GM18502 (cell line): ENCODE measurements around the gene TSPAN2.
A peak's percentile ranks its signal among the peaks of the same experiment; 100 is the strongest.
"Not testable (repeated sequence)": the region's sequence is repeated elsewhere in the genome, so short reads cannot be mapped to it uniquely, and the experiment has no call there.

ENCODE experiments used
- ATAC-seq: cut with Tn5 transposase; IDR thresholded peaks from one replicate; pipeline ENCODE4 v1.9.1; 2021; ENCODE audit warnings: mild to moderate bottlenecking; ENCODE audit not compliant: unreplicated experiment, poor library complexity

TSPAN2 gene

GRCh38 chr1:115052454-115053083 lies 36.7 kb downstream of the TSPAN2 start:
- peak; percentile 95 for ATAC-seq

DNA sequence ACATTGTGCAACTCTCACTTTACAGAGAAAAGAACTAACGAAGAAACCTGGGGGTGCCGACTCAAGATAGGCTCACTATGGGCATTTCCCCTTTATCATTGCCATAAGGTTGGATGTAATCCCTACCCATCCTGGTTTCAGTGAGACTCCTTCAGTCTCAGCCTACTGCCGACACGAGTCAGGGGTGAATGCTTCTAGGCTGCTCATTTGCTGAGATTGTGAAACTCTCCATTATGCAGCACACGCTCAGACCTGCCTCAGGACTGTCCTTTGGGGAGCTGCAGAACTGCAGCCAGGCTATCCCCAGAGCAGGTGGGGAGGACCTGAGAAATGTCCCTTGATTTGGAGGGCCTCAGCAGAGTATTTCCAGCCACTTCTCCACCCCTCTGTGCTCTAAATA lies 37.5 kb downstream of the TSPAN2 start:
- no peak for ATAC-seq

- ATAC-seq: no peak
These were observed 42.6 kb downstream of the TSPAN2 start for GRCh38 chr1:115046751-115047150.

DNA sequence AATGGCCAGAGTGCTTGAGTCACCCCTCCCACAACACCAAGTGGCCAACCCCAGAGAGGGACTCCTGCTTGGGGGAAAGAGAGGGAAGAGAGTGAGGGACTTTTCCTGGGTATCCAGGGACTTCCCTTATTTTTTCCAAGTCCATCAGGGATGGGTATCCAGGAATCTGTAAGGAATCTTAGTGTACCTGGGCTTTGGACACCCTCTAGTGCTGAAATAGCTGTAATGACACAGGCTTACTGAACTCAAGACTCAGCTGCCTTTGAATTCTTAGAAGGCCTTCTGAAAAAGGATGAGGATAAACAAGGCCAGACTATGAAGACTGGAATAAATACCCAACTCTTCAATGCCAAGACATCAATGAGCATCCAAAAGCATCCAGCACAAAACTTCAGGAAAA lies 47.6 kb downstream of the TSPAN2 start:
- ATAC-seq: no peak

GRCh38 chr1:115040501-115040900 lies 48.8 kb downstream of the TSPAN2 start:
- ATAC-seq: no peak

- no peak for ATAC-seq
These were observed 52.3 kb downstream of the TSPAN2 start for GRCh38 chr1:115036814-115037507.

DNA sequence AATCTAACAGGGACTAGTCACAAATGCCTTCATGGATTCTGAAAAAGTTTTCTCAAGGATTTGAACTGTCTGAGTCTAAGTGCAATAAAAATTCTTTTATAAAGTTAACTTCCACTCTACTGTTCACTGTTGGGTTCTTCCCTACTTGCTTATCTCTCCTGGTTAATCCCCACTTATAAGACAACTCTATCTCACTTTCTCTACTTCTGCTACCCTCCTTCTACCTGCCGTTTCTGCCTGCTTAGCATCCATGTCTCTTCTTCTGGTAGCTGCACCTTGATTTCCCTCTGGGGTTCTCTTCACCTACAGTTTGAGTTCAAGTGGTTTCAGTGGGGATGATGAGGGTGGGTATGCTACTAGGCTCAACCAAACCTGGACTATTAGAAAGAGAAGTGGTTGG lies 53.7 kb downstream of the TSPAN2 start:
- no peak for ATAC-seq

DNA sequence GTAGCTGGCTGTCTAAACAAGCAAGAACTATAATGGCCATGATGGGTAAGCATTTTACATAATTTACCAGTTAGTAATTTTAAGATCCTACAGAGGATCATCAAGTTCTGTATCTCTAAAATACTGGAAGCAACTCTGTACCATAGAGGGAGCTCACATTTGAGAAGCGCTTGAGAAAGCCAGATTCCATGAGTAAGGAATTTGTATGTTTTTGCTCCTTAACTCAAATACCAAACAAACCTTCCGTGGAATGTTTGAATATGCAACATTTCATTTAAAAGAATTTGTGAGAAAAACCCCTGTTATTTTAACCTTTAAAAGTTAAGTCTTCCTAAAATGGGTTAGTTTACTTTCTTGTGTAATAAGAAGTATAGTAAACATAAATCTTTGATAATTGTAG lies 57.7 kb downstream of the TSPAN2 start:
- no peak for ATAC-seq

- no peak for ATAC-seq
These were observed 59.8 kb downstream of the TSPAN2 start, which contains the start of gene TSHB for GRCh38 chr1:115029526-115029925. TSHB (plus strand) TSS chr1:115029826; CDS start chr1:115033363, 3,537 bp downstream.

- ATAC-seq: no peak
These were observed 65.7 kb downstream of the TSPAN2 start for GRCh38 chr1:115023593-115023992.

DNA sequence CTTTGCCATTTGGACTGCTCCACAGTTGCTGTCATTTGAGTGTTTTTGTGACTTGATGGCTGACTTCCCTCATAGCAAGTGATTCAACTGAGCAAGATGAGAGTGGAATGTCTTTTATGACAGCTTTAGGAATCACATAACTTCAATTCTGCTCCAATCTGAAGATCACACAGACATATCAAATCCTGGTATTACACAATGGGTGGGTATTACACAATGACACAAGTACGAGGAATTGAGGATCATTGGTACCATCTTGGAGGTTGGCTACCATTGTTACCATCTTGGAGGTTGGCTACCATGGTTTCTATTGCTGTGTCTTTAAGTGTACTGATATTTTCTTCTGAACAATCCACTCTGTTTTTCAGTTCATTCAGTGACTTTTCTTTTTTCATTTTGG lies 68.2 kb downstream of the TSPAN2 start:
- ATAC-seq: no peak

- not testable (repeated sequence) for ATAC-seq
These were observed 69.8 kb downstream of the TSPAN2 start for GRCh38 chr1:115019549-115019948.

DNA sequence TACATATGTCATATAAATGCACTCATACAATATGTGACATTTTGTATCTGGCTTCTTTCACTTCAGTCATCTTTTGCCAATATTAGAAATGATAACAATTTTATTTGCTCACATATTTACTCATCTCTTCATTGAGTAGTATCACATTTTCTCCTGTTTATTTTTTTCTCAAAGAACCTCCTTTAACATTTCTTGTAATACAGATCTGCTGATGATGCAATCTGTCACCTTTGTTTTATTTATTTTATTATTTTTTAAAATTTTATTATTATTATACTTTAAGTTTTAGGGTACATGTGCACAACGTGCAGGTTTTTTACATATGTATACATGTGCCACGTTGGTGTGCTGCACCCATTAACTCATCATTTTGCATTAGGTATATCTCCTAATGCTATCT lies 75.5 kb downstream of the TSPAN2 start:
- ATAC-seq: no peak

GRCh38 chr1:115012434-115012833 lies 76.9 kb downstream of the TSPAN2 start:
- no peak for ATAC-seq

- no peak for ATAC-seq
These were observed 77.3 kb downstream of the TSPAN2 start for GRCh38 chr1:115012006-115012405.

GRCh38 chr1:115006191-115006590 lies 83.1 kb downstream of the TSPAN2 start:
- ATAC-seq: no peak
